Colonic mucosa (tissue), 4 donors: ENCODE measurements around the gene LRIG1. TPM values are rescaled to one million over a fixed set of nuclear protein-coding genes. Genes with fewer than 3 reads are reported as not detected.

Source experiments
- DNase-seq: peaks from one replicate; pipeline ENCODE4 v3.0.0-alpha.2; 2020
- H3K27ac ChIP-seq: fragments of 200-600 bp; one replicate; pipeline ENCODE4 v1.8.0; 2021
- H3K27me3 ChIP-seq: fragments of 200-600 bp; one replicate; pipeline ENCODE4 v1.8.0; 2021
- H3K36me3 ChIP-seq: fragments of 200-600 bp; one replicate; pipeline ENCODE4 v1.8.0; 2021
- H3K4me1 ChIP-seq: fragments of 200-600 bp; one replicate; pipeline ENCODE4 v1.8.0; 2021; ENCODE audit warnings: mild to moderate bottlenecking
- H3K4me3 ChIP-seq: fragments of 200-600 bp; one replicate; pipeline ENCODE4 v1.8.0; 2021
- H3K9ac ChIP-seq, 2 donors: one replicate each; pipeline ENCODE4 v1.7.0; 2013; ENCODE audit warnings: control low read depth in 2 of 2, low read depth in 2 of 2, low read length in 2 of 2
- H3K9me3 ChIP-seq: fragments of 200-600 bp; one replicate; pipeline ENCODE4 v1.8.0; 2021
- CTCF ChIP-seq: fragments of 200-600 bp; IDR thresholded peaks from one replicate; pipeline ENCODE4 v1.8.0; 2022; ENCODE audit warnings: antibody characterized with exemption, mild to moderate bottlenecking
- intact Hi-C: fragments of 100-400 bp; cut with DNase I; formaldehyde crosslinking; loops from one replicate; pipeline ENCODE4 v1.14.1; 2022
- total RNA-seq, 2 donors: library from RNA; stranded (reverse); fragmentation: NEBNext Ultra II Directional in 1 of 2; extraction: Animal tissue kit (Norgen Biotek cat#: 25700) in 1 of 2; gene quantifications; one replicate each; pipeline ENCODE4 v1.2.1, GENCODE V29; 2021
- donor health status: healthy.
- donor health status: DM: no; HTN: no; CAD: no.
- donor health status: DM: no; HTN: no; CAD: no.

The LRIG1 gene
- total RNA-seq, 2 donors from 2014 or later, result 43.9 to 57.5 TPM

- Histone ChIP-seq H3K36me3 (no peaks in the 10 kb centered on the region), H3K27ac (no peak overlapping the region), H3K4me1 (no peaks in the 10 kb centered on the region), H3K9me3 (no peaks in the 10 kb centered on the region), H3K9ac (no peak overlapping the region), H3K27me3 (no peaks in the 10 kb centered on the region), H3K4me3 (no peak overlapping the region)
- intact Hi-C loops, result no loop called here
- no peak for DNase-seq
- no peak for TF ChIP-seq CTCF
Measured at GRCh38 chr3:66538390-66538789, 37.6 kb upstream of the LRIG1 start.

- Histone ChIP-seq H3K36me3 (no peaks in the 10 kb centered on the region), H3K9me3 (no peaks in the 10 kb centered on the region), H3K9ac (no peak overlapping the region), H3K4me3 (no peak overlapping the region), H3K27me3 (no peaks in the 10 kb centered on the region), H3K4me1 (no peaks in the 10 kb centered on the region), H3K27ac (no peak overlapping the region)
- intact Hi-C loops, result no loop called here
- DNase-seq, result no peak
- TF ChIP-seq CTCF, result no peak
Measured at GRCh38 chr3:66537735-66538134, 36.9 kb upstream of the LRIG1 start.

- no peak for TF ChIP-seq CTCF
- no peak for DNase-seq
Measured at GRCh38 chr3:66536791-66537190, 36.0 kb upstream of the LRIG1 start.

GRCh38 chr3:66534304-66534845, 33.6 kb upstream of the LRIG1 start:
- no peak for DNase-seq
- Histone ChIP-seq H3K27ac (no peak overlapping the region), H3K9ac (no peak overlapping the region), H3K4me3 (no peak overlapping the region), H3K4me1 (no peaks in the 10 kb centered on the region), H3K27me3 (no peaks in the 10 kb centered on the region), H3K9me3 (no peaks in the 10 kb centered on the region), H3K36me3 (no peaks in the 10 kb centered on the region)
- TF ChIP-seq CTCF, result no peak
- intact Hi-C loops, result no loop called here

More at GRCh38 chr3:66536791-66537190, 36.0 kb upstream of the LRIG1 start:
- H3K27me3 ChIP-seq, result no peaks in the 10 kb centered on the region
- intact Hi-C loops, result no loop called here
- H3K36me3 ChIP-seq, result no peaks in the 10 kb centered on the region
- H3K4me3 ChIP-seq, result no peak overlapping the region
- H3K4me1 ChIP-seq, result no peaks in the 10 kb centered on the region
- no peak overlapping the region for H3K27ac ChIP-seq
- no peak overlapping the region for H3K9ac ChIP-seq
- H3K9me3 ChIP-seq, result no peaks in the 10 kb centered on the region

- Histone ChIP-seq H3K36me3 (no peaks in the 10 kb centered on the region), H3K27ac (no peak overlapping the region), H3K27me3 (no peaks in the 10 kb centered on the region), H3K9me3 (no peaks in the 10 kb centered on the region), H3K4me3 (no peak overlapping the region), H3K4me1 (no peaks in the 10 kb centered on the region), H3K9ac (no peak overlapping the region)
- no peak for DNase-seq
- intact Hi-C loops, result no loop called here
- TF ChIP-seq CTCF, result no peak
Measured at GRCh38 chr3:66532613-66533012, 31.8 kb upstream of the LRIG1 start.
